ENCODE data around the gene KIAA1614.
"Not testable (repeated sequence)": the region's sequence is repeated elsewhere in the genome, so short reads cannot be mapped to it uniquely, and the experiment has no call there.

KIAA1614 gene

GRCh38 chr1:180966744-180967536 is 54.2 kb downstream of the KIAA1614 start:
- no peak for DNase-seq

- no peak for DNase-seq
These were observed 54.9 kb downstream of the KIAA1614 start for GRCh38 chr1:180967558-180967957.

GRCh38 chr1:180968834-180969233 is 56.1 kb downstream of the KIAA1614 start:
- not testable (repeated sequence) for DNase-seq

- DNase-seq, result no peak
These were observed 56.7 kb downstream of the KIAA1614 start for GRCh38 chr1:180969434-180969833.

GRCh38 chr1:180970333-180971079 is 57.8 kb downstream of the KIAA1614 start:
- DNase-seq, result no peak

GRCh38 chr1:180971273-180971997 is 58.7 kb downstream of the KIAA1614 start:
- DNase-seq, result no peak

GRCh38 chr1:180973369-180973768 is 60.7 kb downstream of the KIAA1614 start:
- DNase-seq, result peak; percentile 56

GRCh38 chr1:180974236-180974635 is 61.5 kb downstream of the KIAA1614 start:
- no peak for DNase-seq

- peak; percentile 38 for DNase-seq
These were observed 62.9 kb downstream of the KIAA1614 start for GRCh38 chr1:180975551-180975950.

GRCh38 chr1:180976191-180976590 is 63.5 kb downstream of the KIAA1614 start:
- DNase-seq, result no peak

GRCh38 chr1:180976732-180977357 is 64.1 kb downstream of the KIAA1614 start:
- no peak for DNase-seq

GRCh38 chr1:180981596-180982387 is 69.1 kb downstream of the KIAA1614 start:
- no peak for DNase-seq

GRCh38 chr1:180982422-180982821 is 69.7 kb downstream of the KIAA1614 start:
- no peak for DNase-seq

- peak; percentile 81 for DNase-seq
These were observed 75.6 kb downstream of the KIAA1614 start for GRCh38 chr1:180988253-180988752.

- no peak for DNase-seq
These were observed 81.6 kb downstream of the KIAA1614 start for GRCh38 chr1:180994262-180994661.

GRCh38 chr1:180997843-180998504 is 85.3 kb downstream of the KIAA1614 start:
- no peak for DNase-seq
